ENCODE measurements around the gene BBS12. TPM values are rescaled to one million over a fixed set of nuclear protein-coding genes. Genes with fewer than 3 reads are reported as not detected.

Gene BBS12
- total RNA-seq, 1 donor from 2014 or later: not detected

GRCh38 chr4:122707497-122707896 lies 25.0 kb upstream of the BBS12 start:
- Histone ChIP-seq H3K9me3 (no peaks in the 10 kb centered on the region), H3K27me3 (no peaks in the 10 kb centered on the region), H3K4me1 (no peaks in the 10 kb centered on the region), H3K27ac (no peak overlapping the region), H3K36me3 (no peaks in the 10 kb centered on the region), H3K4me3 (no peak overlapping the region)
- intact Hi-C loops (cut with DNase I): no loop called here
- DNase-seq (ENCODE audit: low spot score in 2 of 2): no peak
- TF ChIP-seq, protein P1, sequence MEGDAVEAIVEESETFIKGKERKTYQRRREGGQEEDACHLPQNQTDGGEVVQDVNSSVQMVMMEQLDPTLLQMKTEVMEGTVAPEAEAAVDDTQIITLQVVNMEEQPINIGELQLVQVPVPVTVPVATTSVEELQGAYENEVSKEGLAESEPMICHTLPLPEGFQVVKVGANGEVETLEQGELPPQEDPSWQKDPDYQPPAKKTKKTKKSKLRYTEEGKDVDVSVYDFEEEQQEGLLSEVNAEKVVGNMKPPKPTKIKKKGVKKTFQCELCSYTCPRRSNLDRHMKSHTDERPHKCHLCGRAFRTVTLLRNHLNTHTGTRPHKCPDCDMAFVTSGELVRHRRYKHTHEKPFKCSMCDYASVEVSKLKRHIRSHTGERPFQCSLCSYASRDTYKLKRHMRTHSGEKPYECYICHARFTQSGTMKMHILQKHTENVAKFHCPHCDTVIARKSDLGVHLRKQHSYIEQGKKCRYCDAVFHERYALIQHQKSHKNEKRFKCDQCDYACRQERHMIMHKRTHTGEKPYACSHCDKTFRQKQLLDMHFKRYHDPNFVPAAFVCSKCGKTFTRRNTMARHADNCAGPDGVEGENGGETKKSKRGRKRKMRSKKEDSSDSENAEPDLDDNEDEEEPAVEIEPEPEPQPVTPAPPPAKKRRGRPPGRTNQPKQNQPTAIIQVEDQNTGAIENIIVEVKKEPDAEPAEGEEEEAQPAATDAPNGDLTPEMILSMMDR (IDR thresholded peaks at IDR 0.05): no peak

GRCh38 chr4:122709236-122709635 lies 23.3 kb upstream of the BBS12 start:
- Histone ChIP-seq H3K27me3 (no peaks in the 10 kb centered on the region), H3K27ac (no peak overlapping the region), H3K9me3 (no peaks in the 10 kb centered on the region), H3K4me3 (no peak overlapping the region), H3K4me1 (no peaks in the 10 kb centered on the region), H3K36me3 (no peaks in the 10 kb centered on the region)
- DNase-seq (ENCODE audit: low spot score in 2 of 2): no peak
- intact Hi-C loops (cut with DNase I): no loop called here
- TF ChIP-seq, protein P1 (IDR thresholded peaks at IDR 0.05): no peak

GRCh38 chr4:122710434-122711308 lies 21.8 kb upstream of the BBS12 start:
- intact Hi-C loops (cut with DNase I): no loop called here
- Histone ChIP-seq H3K27me3 (no peaks in the 10 kb centered on the region), H3K9me3 (no peaks in the 10 kb centered on the region), H3K4me1 (no peaks in the 10 kb centered on the region), H3K27ac (no peak overlapping the region), H3K36me3 (no peaks in the 10 kb centered on the region), H3K4me3 (no peak overlapping the region)
- no peak for DNase-seq (ENCODE audit: low spot score in 2 of 2)
- TF ChIP-seq, protein P1 (IDR thresholded peaks at IDR 0.05): no peak

GRCh38 chr4:122711919-122712318 lies 20.6 kb upstream of the BBS12 start:
- no peak for DNase-seq (ENCODE audit: low spot score in 2 of 2)
- intact Hi-C loops (cut with DNase I): no loop called here
- Histone ChIP-seq H3K27me3 (no peaks in the 10 kb centered on the region), H3K9me3 (no peaks in the 10 kb centered on the region), H3K27ac (no peak overlapping the region), H3K4me3 (no peak overlapping the region), H3K4me1 (no peaks in the 10 kb centered on the region), H3K36me3 (no peaks in the 10 kb centered on the region)
- TF ChIP-seq, protein P1 (IDR thresholded peaks at IDR 0.05): no peak

DNA sequence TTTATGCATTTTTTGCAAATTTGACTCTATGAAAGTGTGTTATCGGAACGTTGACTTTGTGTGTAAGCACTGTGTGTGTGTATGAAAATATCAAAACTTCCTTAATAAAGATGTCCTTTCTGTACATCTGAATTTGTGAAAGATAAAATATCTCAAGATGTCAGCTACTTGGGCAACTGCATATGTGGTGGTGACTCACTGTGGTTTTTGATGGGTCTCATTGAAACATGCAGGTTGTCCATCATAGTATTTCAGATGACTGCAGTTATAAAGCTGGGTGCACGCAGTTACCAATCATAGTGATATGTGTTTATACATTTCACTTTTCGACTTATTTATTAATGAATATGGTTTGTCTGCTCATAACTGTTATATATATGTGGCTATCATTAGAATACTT lies 19.7 kb upstream of the BBS12 start:
- TF ChIP-seq, protein P1 (IDR thresholded peaks at IDR 0.05): no peak
- intact Hi-C loops (cut with DNase I): no loop called here
- DNase-seq (ENCODE audit: low spot score in 2 of 2): no peak

More for the DNA sequence above, 19.7 kb upstream of the BBS12 start:
- Histone ChIP-seq H3K9me3 (no peaks in the 10 kb centered on the region), H3K27me3 (no peaks in the 10 kb centered on the region), H3K27ac (no peak overlapping the region), H3K36me3 (no peaks in the 10 kb centered on the region), H3K4me3 (no peak overlapping the region), H3K4me1 (no peaks in the 10 kb centered on the region)
